IgD-negative memory B cell (primary cell): ENCODE results near the gene SH3GL1. TPM values are rescaled to one million over a fixed set of nuclear protein-coding genes. Genes with fewer than 3 reads are reported as not detected.
A peak's percentile ranks its signal among the peaks of the same experiment; 100 is the strongest.

Experiments
- H3K27ac Mint-ChIP-seq, 3 donors: one replicate each; pipeline ENCODE4 v1.8.0; 2020 to 2022; ENCODE audit warnings: mild to moderate bottlenecking in 3 of 3, mixed read lengths in 3 of 3, moderate library complexity in 1 of 3
- H3K27me3 Mint-ChIP-seq: one replicate; pipeline ENCODE4 v1.8.0; 2021; ENCODE audit warnings: mixed read lengths
- H3K36me3 Mint-ChIP-seq: one replicate; pipeline ENCODE4 v1.8.0; 2020; ENCODE audit warnings: mild to moderate bottlenecking, mixed read lengths
- H3K4me1 Mint-ChIP-seq, 3 donors: one replicate each; pipeline ENCODE4 v1.8.0; 2020 to 2022; ENCODE audit warnings: mixed read lengths in 3 of 3, mild to moderate bottlenecking in 1 of 3
- H3K4me3 Mint-ChIP-seq, 4 donors: one replicate each; pipeline ENCODE4 v1.8.0; 2020 to 2022; ENCODE audit warnings: mild to moderate bottlenecking in 4 of 4, mixed read lengths in 4 of 4, moderate library complexity in 3 of 4
- H3K9me3 Mint-ChIP-seq, 3 donors: one replicate each; pipeline ENCODE4 v1.8.0; 2020 to 2021; ENCODE audit warnings: mixed read lengths in 3 of 3, mild to moderate bottlenecking in 1 of 3
- polyA plus RNA-seq: library from polyadenylated mRNA; unstranded; fragments of 300-500 nt; fragmentation: Illumina TruSeq; gene quantifications from one replicate; pipeline ENCODE4 v1.2.3, GENCODE V29; 2021

SH3GL1 gene
- polyA plus RNA-seq, 1 donor from 2014 or later, result 23.7 TPM

DNA sequence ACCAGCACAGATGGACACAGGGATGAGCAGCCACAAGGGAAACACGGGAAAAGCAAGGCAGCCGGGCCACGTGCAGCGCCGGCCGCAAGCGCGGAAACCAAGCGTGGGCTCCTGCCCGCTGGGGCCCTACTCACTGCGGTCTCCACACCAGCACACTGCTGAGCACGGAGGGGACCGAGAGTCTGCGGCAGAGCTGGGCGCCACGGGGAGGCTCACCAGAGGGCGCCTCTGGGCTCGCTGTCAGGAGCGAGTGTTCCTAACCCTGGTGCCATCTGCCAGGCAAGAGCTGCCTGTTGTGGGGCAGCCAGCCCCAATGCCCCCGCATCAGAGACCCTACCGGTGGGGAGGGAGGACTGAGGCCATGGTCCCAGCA lies 30.5 kb downstream of the SH3GL1 start:
- Mint-ChIP-seq H3K4me3 (peak overlapping the region; percentile 80 to 91 (median 90)), H3K36me3 (no peaks in the 10 kb centered on the region), H3K27me3 (no peaks in the 10 kb centered on the region), H3K9me3 (no peaks in the 10 kb centered on the region), H3K27ac (peak overlapping the region; percentile 57 to 96 (median 95)), H3K4me1 (peaks cover 18 to 30% (median 30%) of the 10 kb centered on the region in 3 donors)

DNA sequence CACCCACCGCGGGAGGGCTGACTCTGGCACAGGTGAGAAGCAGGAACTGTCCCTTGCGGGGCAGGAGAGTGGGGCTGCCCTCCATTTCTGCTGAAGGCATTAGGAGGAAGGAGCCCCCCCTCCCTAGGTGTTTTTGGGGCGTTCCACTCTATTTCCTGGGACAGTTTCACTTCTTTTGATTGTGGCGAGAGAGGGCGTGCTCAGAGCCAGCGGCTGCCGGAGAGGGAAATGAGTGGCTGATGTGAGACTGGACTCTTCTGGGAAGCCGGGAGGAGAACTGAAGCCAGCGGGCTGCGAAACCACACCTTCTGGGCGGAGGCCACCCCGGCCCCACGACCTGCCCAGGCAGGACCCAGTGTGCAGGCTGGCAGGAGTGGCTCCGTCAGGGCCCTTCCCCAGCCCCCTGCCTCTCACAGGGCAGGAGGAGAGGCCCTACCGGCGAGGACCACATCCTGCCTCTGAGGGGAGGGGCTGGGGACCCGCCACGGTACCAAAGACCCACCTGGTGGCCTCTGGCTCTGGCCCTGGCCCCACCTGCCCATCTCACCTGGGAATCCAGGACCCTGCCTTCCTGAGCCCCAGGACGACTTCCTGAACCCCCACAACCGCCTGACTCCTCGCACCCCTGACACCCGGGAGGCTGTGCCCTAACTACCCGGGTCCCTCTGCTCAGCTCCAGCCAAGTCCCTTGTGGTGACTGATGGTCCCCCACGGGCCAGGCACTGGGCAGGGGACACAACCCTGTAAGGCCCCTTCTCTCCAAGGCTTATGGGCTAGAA lies 31.0 kb downstream of the SH3GL1 start:
- Mint-ChIP-seq H3K4me3 (peak overlapping the region; percentile 80 to 91 (median 90)), H3K27me3 (no peaks in the 10 kb centered on the region), H3K9me3 (no peaks in the 10 kb centered on the region), H3K27ac (peak overlapping the region; percentile 57 to 96 (median 95)), H3K4me1 (peaks cover 18 to 30% (median 30%) of the 10 kb centered on the region in 3 donors), H3K36me3 (no peaks in the 10 kb centered on the region)

DNA sequence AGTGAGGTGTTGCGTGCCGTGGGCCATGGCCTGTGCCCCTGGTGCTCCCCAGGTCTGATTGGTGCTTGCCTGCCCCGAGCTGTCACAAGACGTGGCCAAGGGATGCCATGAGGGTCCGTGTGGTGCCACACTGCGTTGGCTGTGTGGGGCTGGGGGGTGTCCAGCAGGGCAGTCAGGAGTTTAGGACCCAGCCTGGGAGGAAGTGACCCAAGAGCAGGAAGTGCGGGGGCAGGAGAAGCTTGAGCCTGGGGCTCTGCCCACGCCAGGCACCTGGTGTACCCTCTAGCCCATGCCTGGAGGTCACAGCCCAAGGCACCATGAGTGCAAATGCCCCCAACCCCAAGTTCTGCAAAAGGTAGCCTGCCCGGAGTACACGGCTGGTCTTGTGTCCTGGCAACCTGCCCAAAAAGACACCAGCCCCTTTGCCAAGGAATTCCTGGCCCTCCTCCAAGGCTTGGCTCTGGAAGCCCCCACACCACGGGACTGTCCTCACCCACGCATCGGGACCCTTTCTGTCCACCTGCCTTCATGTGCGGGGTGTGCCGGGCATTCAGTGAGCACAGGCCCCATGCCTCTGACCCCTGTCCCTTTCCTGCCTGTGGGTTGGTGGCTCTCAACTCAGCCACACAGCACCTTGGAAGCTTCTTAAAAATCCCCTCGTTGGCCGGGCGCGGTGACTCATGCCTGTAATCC lies 32.1 kb downstream of the SH3GL1 start:
- H3K4me1 Mint-ChIP-seq, result peaks cover 12 to 26% (median 26%) of the 10 kb centered on the region in 3 donors
- peak overlapping the region; percentile 57 to 96 (median 95) for H3K27ac Mint-ChIP-seq

DNA sequence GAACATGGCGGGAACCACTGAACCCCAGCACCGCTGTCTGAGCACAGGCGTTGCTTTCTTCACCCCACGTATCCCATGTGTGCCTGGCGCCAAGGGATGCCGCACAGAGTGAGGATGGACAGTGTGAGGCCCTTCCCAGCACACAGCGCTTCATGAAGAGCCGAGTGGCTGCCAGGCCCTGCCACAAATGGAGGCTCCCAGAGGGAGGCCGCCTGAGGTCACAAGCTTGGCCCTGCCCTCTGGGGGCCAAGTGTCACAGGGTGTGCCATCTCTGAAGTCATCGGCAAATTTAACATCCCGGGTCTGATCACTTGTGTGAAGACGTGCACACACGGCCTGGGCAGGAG lies 32.6 kb downstream of the SH3GL1 start:
- peak overlapping the region; percentile 13 to 91 (median 83) for H3K4me3 Mint-ChIP-seq
- peak overlapping the region; percentile 57 to 96 (median 95) for H3K27ac Mint-ChIP-seq
- no peaks in the 10 kb centered on the region for H3K36me3 Mint-ChIP-seq
- no peaks in the 10 kb centered on the region for H3K9me3 Mint-ChIP-seq
- H3K27me3 Mint-ChIP-seq, result no peaks in the 10 kb centered on the region
- peaks cover 12 to 26% (median 25%) of the 10 kb centered on the region in 3 donors for H3K4me1 Mint-ChIP-seq

More for the DNA sequence above, 32.1 kb downstream of the SH3GL1 start:
- Mint-ChIP-seq H3K4me3 (peak overlapping the region; percentile 13 to 91 (median 83)), H3K9me3 (no peaks in the 10 kb centered on the region), H3K36me3 (no peaks in the 10 kb centered on the region), H3K27me3 (no peaks in the 10 kb centered on the region)

DNA sequence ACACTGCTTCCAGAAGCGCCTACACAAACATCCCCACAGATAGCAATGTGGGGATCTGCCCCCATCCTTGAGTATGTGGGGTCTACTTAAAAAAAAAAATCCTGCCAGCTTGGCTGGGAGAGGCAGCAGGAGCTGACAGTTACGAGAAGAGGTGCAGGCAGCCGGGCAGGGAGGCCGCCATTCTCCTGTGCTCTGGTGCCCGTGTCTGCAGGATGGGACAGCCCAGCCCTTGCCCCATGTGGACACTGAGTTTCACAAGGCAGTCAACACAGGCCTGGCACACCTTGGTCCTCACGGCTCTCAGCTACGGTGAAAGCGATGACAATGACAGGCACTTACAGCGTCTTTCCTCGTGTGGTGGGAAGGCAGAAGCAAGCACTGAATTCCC lies 33.0 kb downstream of the SH3GL1 start:
- peak overlapping the region; percentile 57 to 96 (median 95) for H3K27ac Mint-ChIP-seq
- H3K36me3 Mint-ChIP-seq, result no peaks in the 10 kb centered on the region
- H3K4me1 Mint-ChIP-seq, result peaks cover 12 to 26% (median 23%) of the 10 kb centered on the region in 3 donors
- H3K9me3 Mint-ChIP-seq, result no peaks in the 10 kb centered on the region
- H3K27me3 Mint-ChIP-seq, result no peaks in the 10 kb centered on the region
- peak overlapping the region in 1 of 4 donors; percentile 91 for H3K4me3 Mint-ChIP-seq

DNA sequence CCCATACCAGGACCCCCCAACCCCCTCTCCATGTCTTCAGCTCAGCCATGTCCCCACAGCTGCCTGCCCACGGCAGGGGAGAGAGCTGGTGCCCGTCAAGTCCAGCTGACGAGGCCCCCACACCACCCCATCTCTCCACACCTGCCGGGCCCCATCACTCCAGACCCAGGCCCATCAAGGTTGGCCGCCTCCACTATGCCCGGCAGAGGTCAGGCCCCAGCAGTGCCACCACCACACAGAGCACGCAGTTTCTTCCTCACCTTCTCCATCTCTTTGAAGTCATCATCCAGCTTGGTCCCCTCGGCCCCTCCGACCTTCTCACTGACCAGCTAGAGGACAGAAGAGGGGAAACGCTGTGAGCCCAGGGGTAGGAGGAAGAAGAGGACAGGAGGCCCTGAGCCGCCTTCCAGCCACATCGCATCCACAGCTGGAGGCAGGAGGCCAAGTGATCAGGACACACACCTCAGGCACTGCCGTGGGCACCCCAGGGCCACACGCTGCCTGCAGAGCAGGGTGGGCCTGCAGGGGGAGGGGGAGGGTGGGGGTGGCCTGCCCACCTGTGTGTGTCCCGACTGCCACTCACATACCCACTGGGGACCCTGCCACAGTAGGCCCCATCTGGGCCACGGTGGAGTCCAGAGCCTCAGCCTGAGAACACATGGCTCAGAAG lies 33.5 kb downstream of the SH3GL1 start:
- Mint-ChIP-seq H3K9me3 (no peaks in the 10 kb centered on the region), H3K4me1 (peaks cover 12 to 26% (median 23%) of the 10 kb centered on the region in 3 donors), H3K4me3 (peak overlapping the region in 1 of 4 donors; percentile 91), H3K27ac (peak overlapping the region in 2 of 3 donors; percentile 57 to 95), H3K36me3 (no peaks in the 10 kb centered on the region), H3K27me3 (no peaks in the 10 kb centered on the region)

DNA sequence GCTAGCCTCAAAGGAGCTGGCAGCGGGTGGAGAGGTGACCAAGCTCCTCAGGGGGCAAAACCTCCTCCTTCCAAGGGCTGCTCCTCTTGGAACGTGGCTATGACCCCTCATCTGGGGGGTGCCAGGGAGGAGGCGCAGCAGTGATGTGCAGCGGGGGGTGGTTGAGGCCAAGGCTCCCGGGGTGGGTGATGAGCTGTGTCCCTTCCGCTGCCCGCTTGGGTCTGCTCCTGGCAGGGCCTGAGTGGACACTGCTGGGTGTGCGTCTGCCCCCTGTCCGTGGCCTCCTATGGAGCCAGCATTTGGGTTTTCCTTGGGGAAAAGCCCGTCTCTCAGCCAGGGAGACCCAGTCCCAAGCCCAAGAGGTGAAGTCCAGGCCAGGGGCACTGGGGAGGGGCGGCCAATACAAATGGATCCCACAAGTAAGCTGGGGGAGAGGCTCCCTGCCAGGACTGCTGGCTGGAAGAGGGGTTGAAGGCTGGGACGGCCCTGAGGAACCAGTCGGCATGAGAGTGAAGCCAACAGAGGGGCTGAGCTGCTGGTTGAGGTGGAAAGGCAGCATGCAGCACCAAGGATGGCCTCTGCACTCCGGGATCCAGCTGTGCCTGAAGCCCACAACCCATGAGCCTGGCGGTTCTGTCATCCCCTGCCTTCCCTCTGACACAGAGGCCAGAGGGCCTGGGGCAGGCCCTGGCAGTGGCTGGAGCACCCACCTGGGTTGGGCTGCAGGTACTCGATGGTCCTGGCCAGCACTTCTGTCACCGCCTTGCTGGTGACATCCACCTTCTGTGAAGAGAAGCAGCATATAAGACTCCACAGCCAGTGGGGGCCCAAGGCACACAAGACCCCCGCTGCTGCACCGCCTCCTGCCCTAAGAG lies 34.3 kb downstream of the SH3GL1 start:
- Mint-ChIP-seq H3K4me3 (peak overlapping the region in 1 of 4 donors; percentile 20), H3K36me3 (no peaks in the 10 kb centered on the region), H3K27ac (peak overlapping the region in 2 of 3 donors; percentile 16 to 95), H3K27me3 (no peaks in the 10 kb centered on the region), H3K9me3 (no peaks in the 10 kb centered on the region), H3K4me1 (peaks cover 12 to 26% (median 19%) of the 10 kb centered on the region in 3 donors)

DNA sequence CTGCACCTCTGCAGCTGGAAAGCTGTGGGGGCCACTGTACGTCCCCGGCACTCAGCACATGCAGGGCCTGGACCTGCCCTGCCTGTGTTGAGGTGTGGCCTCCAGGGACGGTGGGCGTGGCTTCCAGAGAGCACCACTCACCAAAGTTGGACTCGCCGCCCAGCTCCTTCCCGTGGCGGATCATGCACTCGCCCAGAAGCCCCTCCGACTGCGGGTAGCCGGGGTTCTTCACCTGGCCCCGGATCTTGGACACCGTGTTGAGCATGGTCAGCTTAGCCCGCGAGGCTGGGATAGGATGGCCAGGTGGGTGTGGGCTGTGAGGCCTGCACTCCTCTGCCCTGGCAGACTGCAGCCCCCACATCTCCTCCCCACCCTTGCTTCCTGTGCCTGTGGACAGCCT lies 35.0 kb downstream of the SH3GL1 start:
- no peak overlapping the region for H3K4me3 Mint-ChIP-seq
- no peaks in the 10 kb centered on the region for H3K36me3 Mint-ChIP-seq
- no peaks in the 10 kb centered on the region for H3K9me3 Mint-ChIP-seq
- no peak overlapping the region for H3K27ac Mint-ChIP-seq
- peaks cover 12 to 20% (median 15%) of the 10 kb centered on the region in 3 donors for H3K4me1 Mint-ChIP-seq
- H3K27me3 Mint-ChIP-seq, result no peaks in the 10 kb centered on the region

DNA sequence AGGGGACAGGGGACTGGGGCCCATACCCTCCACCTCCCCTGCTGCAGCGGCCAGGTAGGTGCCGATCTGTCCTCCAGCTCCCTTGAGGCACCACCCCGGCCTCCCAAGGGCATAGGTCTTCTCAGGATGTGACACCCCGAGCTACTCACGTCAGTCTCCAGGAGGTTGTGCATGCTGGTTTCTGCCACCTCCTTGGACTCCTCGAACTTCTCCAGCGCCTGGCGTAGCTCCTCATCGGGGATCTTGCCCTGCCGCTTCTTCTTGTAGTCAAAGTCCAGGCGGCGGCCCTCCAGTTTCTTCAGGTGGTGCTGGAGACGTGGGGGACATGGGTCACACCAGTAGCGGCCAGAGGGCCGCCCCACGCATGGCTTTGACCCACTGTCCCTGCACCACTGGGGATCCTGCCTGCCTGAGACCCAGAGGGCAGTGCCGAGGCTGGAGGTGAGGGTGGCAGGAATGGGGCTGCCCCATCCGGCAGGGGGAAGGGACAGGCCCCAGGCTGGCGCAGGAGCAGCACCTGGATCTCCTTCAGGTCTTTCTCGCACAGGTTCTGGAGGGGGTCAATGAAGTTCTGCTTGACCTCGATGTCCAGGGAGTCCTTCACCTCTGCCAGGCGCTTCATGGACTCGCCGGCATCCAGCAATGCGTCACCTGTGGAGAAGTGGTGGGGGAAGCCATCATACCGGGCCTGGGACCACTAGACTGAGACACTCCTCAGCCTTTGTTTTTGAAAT lies 36.6 kb downstream of the SH3GL1 start:
- H3K27ac Mint-ChIP-seq, result no peak overlapping the region

DNA sequence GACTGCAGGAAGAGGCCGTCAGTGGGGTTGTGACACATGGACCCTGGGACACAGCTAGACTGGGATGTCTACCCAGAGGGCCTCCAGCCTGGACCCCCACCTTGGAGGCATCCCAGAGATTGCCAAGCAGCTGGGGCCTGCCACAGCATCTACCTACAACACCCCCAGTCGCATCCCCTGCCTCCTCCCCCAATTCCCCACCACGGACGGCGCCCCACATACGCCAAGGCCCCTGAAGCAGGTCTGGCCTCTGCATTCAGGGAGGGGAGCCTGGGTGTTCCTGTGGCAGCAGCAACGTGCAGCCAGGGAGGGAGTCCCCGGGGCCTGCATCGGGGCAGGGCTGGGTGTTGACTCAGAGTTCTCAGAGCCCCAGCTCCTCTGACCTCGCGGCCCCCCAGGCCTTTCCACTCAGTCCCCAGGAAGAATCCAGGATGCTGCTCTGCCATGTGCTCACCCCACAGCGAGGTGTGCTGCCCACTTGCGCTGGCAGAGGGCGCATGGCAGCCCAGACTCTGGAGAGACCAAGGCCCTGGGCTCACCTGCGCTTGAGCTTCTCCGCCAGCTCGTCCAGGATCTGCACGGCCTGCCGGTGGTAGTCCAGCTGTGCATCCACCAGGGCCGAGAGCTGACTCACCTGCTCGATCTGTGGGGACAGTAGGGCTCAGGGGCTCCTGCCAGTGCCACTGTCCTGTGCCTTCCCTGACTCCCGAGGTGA lies 37.4 kb downstream of the SH3GL1 start:
- Mint-ChIP-seq H3K27ac (no peak overlapping the region), H3K4me3 (peak overlapping the region in 1 of 4 donors; percentile 17), H3K36me3 (no peaks in the 10 kb centered on the region), H3K9me3 (no peaks in the 10 kb centered on the region), H3K4me1 (peaks cover 0 to 8% (median 4%) of the 10 kb centered on the region in 3 donors), H3K27me3 (no peaks in the 10 kb centered on the region)

More for the DNA sequence above, 36.6 kb downstream of the SH3GL1 start:
- Mint-ChIP-seq H3K4me1 (peaks cover 2 to 12% (median 9%) of the 10 kb centered on the region in 3 donors), H3K27me3 (no peaks in the 10 kb centered on the region), H3K9me3 (no peaks in the 10 kb centered on the region), H3K4me3 (no peak overlapping the region), H3K36me3 (no peaks in the 10 kb centered on the region)

DNA sequence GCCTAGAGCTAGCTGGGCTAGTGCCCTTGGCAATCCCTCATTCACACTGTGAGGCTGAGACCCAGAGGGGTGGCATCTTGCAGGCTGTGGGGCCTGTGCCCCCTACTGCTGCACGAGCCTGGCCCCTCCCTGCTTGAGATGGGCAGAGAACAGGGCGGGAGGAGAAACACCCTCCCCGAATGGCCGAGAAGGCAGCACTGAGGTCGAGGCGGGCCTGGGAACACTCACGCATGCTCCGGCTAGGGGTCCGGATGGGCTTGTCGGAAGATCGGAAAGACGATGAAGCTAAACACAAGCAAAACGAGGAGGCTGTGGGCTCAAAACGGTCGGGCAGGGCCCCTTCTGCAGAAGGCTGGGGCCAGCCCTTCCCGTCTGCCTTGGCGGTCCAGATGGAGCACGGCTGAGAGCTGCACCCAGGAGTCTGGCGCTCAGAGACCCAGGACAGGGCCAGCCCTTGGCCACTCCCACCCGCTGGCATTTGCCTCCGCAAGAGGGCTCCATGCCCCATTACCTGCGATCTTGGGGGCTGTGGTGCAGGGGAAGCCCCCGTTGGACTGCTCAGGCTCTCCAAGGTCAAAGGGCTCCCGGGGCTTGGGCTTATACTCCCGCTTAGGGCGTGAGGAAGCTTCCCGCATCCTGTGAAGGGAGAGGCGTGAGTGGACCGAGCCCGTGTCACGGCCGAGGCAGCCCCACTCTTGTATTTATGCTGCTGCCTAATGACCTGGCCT lies 38.1 kb downstream of the SH3GL1 start:
- Mint-ChIP-seq H3K27me3 (no peaks in the 10 kb centered on the region), H3K4me3 (no peak overlapping the region), H3K9me3 (no peaks in the 10 kb centered on the region), H3K36me3 (no peaks in the 10 kb centered on the region), H3K27ac (peak overlapping the region in 1 of 3 donors; percentile 53), H3K4me1 (peaks cover 0 to 3% (median 0%) of the 10 kb centered on the region in 3 donors)

DNA sequence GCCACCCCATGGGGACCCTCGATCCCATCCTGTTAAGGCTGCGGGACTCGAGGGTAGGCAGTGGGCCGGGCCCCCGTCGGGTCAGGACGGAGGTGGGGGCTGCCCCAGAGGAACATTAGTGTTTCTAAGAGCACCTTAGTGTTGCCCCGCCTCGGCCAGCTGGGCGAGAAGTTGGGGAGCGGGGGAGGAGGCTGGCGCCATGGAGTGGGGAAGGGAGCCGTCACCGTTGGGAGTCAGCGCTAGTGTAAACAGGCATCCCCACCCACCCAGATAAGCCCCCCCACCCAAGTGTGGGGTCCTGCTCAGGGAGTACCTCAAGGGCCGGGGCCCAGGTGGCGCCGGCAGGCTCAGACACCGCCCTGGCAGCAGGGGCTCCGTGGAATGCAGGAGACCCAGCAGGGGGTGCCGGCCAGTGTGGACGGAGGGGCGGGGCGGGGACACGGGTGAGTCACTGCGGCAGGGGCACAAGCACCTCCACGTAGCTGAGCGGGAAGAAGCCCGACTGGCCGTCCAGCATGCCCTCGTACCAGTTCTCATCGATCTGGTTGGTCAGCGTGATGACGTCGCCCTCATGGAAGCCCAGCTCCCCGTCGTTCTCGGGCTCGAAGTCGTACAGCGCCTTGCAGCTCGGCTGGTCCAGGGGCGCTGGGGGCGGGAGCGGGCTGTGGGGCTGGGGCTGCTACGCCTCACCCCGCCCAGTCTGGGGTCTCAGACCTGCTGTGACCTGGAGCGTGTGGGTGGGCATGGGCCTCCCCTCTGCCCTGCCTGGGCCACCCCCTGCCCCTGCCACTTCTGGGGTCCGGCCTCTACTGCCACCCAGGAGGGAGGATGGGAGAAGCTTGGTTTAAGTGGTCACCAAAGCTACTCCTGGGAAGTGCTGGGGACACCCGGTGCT lies 38.9 kb downstream of the SH3GL1 start:
- H3K27ac Mint-ChIP-seq, result no peak overlapping the region

More for the DNA sequence above, 38.9 kb downstream of the SH3GL1 start:
- Mint-ChIP-seq H3K9me3 (no peaks in the 10 kb centered on the region), H3K36me3 (no peaks in the 10 kb centered on the region), H3K4me3 (no peak overlapping the region), H3K27me3 (no peaks in the 10 kb centered on the region), H3K4me1 (no peaks in the 10 kb centered on the region)
